Lung microvascular endothelial cell (primary cell): Measurements from ENCODE around the gene PPDPF. TPM values are rescaled to one million over a fixed set of nuclear protein-coding genes. Genes with fewer than 3 reads are reported as not detected.
"Not testable (repeated sequence)": the region's sequence is repeated elsewhere in the genome, so short reads cannot be mapped to it uniquely, and the experiment has no call there.

Experiments
- DNase-seq, 2 donors: peaks; one replicate each; pipeline versions ENCODE4 v3.0.0 to v3.0.0-alpha.2; 2010; ENCODE audit warnings: low read depth in 2 of 2
- total RNA-seq: library from RNA; depleted of rRNA; stranded (reverse); fragments of >200 nt; gene quantifications from 2 replicates; pipeline ENCODE4 v1.2.1, GENCODE V29; 2014

The PPDPF gene
- 16.3 and 21.2 TPM in 2 replicates for total RNA-seq

- DNase-seq: peak; percentile 86 to 89
Measured at GRCh38 chr20:63520504-63520933, at the start of gene PPDPF. Gene PPDPF, plus strand, starts transcription at chr20:63520765. Its CDS starts 544 bp downstream, at chr20:63521309.

GRCh38 chr20:63471002-63471716 lies 49.4 kb upstream of the PPDPF start:
- no peak for DNase-seq

- DNase-seq: no peak
Measured at GRCh38 chr20:63471717-63471980, 48.9 kb upstream of the PPDPF start.

- DNase-seq: no peak
Measured at GRCh38 chr20:63471981-63472831, 48.4 kb upstream of the PPDPF start, which contains the start of gene KCNQ2. Gene KCNQ2, minus strand, starts transcription at chr20:63472655. Its CDS starts 192 bp downstream, at chr20:63472463.

GRCh38 chr20:63472862-63473390 lies 47.6 kb upstream of the PPDPF start:
- no peak for DNase-seq

GRCh38 chr20:63473555-63474449 lies 46.8 kb upstream of the PPDPF start:
- DNase-seq: no peak

GRCh38 chr20:63475209-63475608 lies 45.4 kb upstream of the PPDPF start:
- peak; percentile 10 to 24 for DNase-seq

GRCh38 chr20:63477061-63477616 lies 43.4 kb upstream of the PPDPF start:
- no peak for DNase-seq

- no peak for DNase-seq
Measured at GRCh38 chr20:63477944-63478343, 42.6 kb upstream of the PPDPF start.

GRCh38 chr20:63478346-63479302 lies 41.9 kb upstream of the PPDPF start:
- no peak for DNase-seq

- DNase-seq: not testable (repeated sequence)
Measured at GRCh38 chr20:63479695-63480419, 40.7 kb upstream of the PPDPF start.

GRCh38 chr20:63481503-63481902 lies 39.1 kb upstream of the PPDPF start:
- no peak for DNase-seq

GRCh38 chr20:63482021-63482587 lies 38.5 kb upstream of the PPDPF start:
- no peak for DNase-seq

- peak in 1 of 2 donors; percentile 14 for DNase-seq
Measured at GRCh38 chr20:63483834-63484233, 36.7 kb upstream of the PPDPF start.

GRCh38 chr20:63484236-63484635 lies 36.3 kb upstream of the PPDPF start:
- DNase-seq: no peak

GRCh38 chr20:63484651-63485403 lies 35.7 kb upstream of the PPDPF start:
- DNase-seq: no peak

GRCh38 chr20:63486300-63486855 lies 34.2 kb upstream of the PPDPF start:
- no peak for DNase-seq
